Cerebellar nuclear complex (tissue), 1 donor: ENCODE results near the gene MAPRE3.

Source experiments
- DNase-seq, 2 experiments: peaks; one replicate each; lab custom pipeline; 2025; lab: John Stamatoyannopoulos, UW

MAPRE3 gene

GRCh38 chr2:27014771-27015433 is 44.5 kb downstream of the MAPRE3 start:
- no peak for DNase-seq

DNA sequence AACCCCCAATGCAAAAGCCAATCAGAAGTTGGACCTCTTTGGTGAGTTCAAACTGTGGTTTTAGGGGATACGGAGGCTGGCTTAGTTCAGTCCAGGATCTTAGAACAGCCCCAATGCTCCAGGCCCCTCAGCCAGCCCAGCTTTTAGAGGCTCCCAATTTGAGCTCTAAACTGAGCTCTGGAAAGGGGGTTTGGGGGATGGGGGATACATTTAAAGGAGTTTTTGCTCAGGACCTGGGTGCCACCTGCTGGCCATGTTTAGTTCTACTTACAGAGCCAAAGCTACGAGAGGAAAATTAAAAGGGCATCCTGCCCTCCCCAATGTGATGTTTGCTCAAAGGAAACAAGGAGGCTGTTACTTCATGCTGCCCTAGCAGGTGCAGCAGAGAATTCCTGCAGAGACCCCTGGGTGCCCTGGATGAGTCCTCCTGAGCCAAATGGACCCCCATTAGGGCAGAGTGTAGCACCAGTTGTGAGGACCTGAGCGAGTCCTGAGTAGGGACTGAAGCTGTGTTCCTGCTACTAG is 46.4 kb downstream of the MAPRE3 start:
- peak in 1 of 2 experiments; percentile 3 for DNase-seq

- no peak for DNase-seq
These were observed 47.7 kb downstream of the MAPRE3 start for GRCh38 chr2:27018142-27018541.

DNA sequence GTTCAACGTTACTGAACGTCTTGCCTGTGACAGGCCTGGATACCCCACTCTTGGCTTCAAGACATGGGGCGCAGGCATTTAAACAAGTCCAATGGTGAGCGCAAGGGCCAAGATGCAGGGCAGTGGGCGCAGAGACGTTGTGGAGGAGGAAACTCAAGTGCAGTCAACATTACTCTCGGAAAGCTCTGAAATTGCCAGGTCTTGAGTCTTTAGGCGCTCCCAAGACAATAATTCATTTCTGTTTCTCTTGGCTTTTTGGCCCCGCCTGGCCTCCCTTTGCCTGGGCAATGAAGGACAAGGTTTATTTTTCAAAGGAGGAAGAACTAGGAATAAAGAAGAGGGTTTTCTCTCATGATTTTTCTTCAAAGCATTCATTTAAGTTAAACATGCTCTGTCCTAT is 49.0 kb downstream of the MAPRE3 start:
- DNase-seq: no peak

DNA sequence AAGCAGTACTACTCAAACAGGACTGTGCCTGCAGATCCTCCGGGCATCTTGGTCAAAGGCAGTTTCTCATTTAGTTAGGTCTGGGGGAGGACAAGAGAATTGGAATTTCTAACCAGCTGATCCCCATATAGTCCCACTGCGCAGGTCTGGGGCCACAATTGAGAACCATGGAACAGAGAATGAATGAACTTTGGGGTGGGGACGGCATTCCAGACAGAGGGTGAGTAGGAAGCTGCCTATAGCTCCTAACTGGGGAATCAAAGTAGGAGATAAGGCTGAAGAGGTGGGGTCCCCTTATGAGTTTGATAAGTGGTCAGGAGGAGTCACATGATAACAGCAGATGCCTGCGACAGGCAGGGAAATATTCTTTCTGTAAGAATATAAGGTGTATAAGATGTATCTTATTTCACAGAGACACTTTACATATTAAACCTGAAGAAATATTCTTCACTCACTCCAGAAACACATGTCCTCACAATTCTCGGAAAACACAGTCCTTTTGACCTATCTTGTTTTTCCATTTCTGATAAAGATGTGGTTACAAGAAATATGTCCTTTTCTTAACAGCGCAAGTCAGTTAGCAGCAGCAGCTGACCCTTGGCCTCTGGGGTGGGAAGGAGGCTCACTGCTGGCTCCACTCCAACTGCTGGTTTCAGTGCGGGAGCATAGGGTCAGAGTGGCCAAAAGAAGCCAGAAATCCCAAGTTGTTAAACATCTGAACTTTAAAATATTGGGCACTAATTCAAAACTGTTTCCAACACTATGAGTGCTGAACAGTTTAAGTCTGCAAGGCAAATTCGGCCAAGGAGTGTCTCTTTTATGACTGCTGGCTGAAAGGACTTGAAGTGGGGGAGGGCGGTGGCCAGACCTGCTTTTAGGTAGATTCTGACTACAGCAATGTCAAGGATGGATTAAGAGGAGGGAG is 49.8 kb downstream of the MAPRE3 start:
- no peak for DNase-seq

- DNase-seq: no peak
These were observed 51.0 kb downstream of the MAPRE3 start for GRCh38 chr2:27021253-27022049.

DNA sequence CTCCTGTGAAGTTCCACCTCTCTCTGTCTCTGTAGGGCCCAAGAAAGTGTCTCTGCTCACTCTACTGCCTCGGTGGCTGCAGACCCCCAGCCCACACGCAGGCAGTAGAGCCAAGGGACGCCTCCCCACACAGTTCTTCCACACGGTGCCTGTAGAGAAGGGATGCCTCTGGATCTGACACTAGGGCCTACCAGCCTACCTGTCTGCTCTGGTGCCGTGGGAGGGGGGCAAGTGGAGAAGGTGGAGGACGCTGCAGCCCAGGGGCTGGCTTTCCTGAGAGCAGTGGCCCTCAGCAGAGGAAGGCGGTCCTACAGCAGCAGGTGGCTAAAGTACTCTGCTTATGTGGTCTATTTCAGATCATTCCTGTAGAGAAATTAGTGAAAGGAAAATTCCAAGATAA is 53.3 kb downstream of the MAPRE3 start:
- no peak for DNase-seq

GRCh38 chr2:27024188-27024587 is 53.8 kb downstream of the MAPRE3 start:
- DNase-seq: no peak

- no peak for DNase-seq
These were observed 54.4 kb downstream of the MAPRE3 start for GRCh38 chr2:27024812-27025211.

DNA sequence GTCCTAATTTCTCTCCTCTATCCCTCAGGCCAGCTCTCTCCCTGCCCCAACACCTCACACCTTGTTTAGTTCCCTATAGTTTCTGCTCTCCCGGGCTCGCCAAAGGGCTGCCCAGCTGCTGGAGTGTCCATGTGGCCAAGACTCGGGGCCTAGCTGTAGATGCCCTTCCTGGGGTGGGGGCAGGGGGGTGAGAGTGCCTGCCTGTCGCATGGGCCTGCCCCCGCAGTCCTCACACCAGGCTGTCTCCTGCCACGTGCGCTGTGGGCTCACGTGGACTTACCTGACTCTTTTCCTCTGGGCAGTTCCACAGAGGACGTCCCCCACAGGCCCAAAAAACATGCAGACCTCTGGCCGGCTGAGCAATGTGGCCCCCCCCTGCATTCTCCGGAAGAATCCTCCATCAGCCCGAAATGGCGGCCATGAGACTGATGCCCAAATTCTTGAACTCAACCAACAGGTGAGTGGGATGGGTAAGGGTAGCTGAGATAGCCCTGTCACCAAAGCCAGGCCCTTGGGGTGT is 54.9 kb downstream of the MAPRE3 start:
- no peak for DNase-seq

DNA sequence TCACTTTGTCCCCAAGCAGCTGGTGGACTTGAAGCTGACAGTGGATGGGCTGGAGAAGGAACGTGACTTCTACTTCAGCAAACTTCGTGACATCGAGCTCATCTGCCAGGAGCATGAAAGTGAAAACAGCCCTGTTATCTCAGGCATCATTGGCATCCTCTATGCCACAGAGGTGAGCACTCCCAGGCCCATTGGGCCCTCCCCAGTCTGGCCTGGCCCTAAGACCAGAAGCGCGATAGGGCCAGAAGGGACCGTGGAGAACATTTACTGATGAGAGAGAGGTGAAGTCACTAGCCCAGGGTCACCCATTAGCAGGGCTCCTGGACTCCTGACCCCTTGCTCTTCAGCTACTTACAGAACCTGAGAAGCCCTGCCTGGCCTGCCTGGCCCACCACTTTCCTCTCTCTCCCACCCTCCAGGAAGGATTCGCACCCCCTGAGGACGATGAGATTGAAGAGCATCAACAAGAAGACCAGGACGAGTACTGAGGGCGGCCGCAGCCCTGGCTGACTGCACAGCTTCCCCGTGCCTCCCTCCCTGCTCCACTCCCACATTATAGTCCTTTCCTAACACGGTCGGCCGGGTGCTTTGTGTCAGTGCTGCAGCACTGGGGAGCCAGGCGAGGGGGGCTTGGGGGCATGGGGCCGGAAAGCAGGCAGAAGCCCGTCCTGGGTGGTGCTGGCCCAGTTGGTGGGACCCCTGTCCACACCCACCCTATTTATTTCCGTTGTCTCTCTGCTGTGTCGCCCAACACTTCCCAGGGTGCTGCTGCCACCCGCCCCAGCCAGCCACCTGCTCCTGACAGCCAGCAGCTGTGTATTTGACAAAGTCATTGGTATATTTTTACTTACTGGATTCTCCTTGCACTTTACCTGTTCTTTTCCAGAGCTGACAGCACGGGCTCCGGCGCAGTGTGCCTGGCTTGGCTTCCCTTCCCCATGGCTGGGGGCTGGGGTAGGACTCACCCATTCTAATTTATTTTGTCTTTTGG is 55.7 kb downstream of the MAPRE3 start:
- DNase-seq: no peak

GRCh38 chr2:27027211-27027651 is 56.8 kb downstream of the MAPRE3 start:
- no peak for DNase-seq

DNA sequence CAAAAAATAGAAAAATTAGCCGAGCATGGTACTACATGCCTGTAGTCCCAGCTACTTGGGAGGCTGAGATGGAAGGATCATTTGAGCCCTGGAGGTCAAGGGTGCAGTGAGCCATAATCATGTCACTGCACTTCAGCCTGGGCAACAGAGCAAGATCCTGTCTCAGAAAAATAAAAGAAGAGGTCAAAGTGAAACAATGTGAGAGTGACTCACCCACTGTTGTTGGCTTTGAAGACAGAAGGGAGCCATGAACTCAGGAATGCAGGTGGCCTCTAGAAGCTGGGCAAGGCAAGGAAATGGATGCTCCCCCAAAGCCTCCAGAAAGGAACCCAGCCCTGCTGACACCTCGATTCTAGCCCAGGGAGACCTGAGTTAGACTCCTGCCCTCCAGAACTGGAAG is 58.6 kb downstream of the MAPRE3 start:
- no peak for DNase-seq

- peak in 1 of 2 experiments; percentile 41 for DNase-seq
These were observed 62.2 kb downstream of the MAPRE3 start, which contains the start of gene TMEM214 for GRCh38 chr2:27032495-27033252. TSS of gene TMEM214 (plus strand) at chr2:27032965. CDS start at chr2:27033016, 51 bp downstream.

GRCh38 chr2:27033253-27033852 is 62.9 kb downstream of the MAPRE3 start:
- DNase-seq: no peak

DNA sequence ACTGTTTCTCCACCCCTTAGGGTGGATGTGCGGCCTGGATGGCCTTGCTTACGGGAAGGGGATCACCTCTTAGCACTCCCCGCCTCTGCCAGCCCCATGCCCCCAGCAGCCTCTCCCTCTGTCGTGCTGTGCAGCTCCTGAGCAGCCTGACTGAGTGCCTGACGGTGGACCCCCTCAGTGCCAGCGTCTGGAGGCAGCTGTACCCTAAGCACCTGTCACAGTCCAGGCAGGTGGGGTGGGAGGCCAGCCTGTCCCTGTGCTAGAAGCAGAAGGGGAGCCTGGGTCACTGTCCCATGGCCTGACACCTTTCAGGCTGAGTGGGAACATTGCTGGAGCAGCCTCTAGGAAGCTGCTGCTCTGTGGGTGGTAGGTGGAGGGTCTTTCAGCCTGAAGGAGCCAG is 67.6 kb downstream of the MAPRE3 start:
- DNase-seq: no peak

- DNase-seq: no peak
These were observed 68.3 kb downstream of the MAPRE3 start for GRCh38 chr2:27038631-27039339.

- no peak for DNase-seq
These were observed 69.0 kb downstream of the MAPRE3 start for GRCh38 chr2:27039426-27039825.

GRCh38 chr2:27039871-27040270 is 69.4 kb downstream of the MAPRE3 start:
- no peak for DNase-seq
